D721Med (cell line): Measurements from ENCODE around the gene CUX1.

ENCODE experiments used
- DNase-seq: peaks from one replicate; pipeline ENCODE4 v3.0.0; 2011; ENCODE audit warnings: low spot score; ENCODE audit not compliant: insufficient read length
- FAIRE-seq: peaks from 2 replicates; lab custom pipeline; 2011; peaks lifted over from hg19 to GRCh38; lab: Jason Lieb, UNC
- CTCF ChIP-seq: IDR thresholded peaks from 2 replicates; pipeline ENCODE4 v1.5.1; 2012; ENCODE audit warnings: mild to moderate bottlenecking, control low read depth; ENCODE audit not compliant: insufficient read depth; ENCODE audit errors: missing control alignments

The CUX1 gene

GRCh38 chr7:101913851-101914250 is 96.4 kb downstream of the CUX1 start:
- no peak for TF ChIP-seq CTCF
- FAIRE-seq (no peak), DNase-seq (no peak)

GRCh38 chr7:101915000-101915399 is 97.6 kb downstream of the CUX1 start:
- DNase-seq (no peak), FAIRE-seq (no peak)
- peak; percentile 19 for TF ChIP-seq CTCF

- DNase-seq (no peak), FAIRE-seq (no peak)
- no peak for TF ChIP-seq CTCF
Measured at GRCh38 chr7:101916041-101916800, 98.8 kb downstream of the CUX1 start.

- DNase-seq (no peak), FAIRE-seq (no peak)
- TF ChIP-seq CTCF = no peak
Measured at GRCh38 chr7:101916876-101917275, 99.5 kb downstream of the CUX1 start.

GRCh38 chr7:101917566-101917965 is 100.1 kb downstream of the CUX1 start:
- FAIRE-seq = no peak
- no peak for TF ChIP-seq CTCF
- no peak for DNase-seq

- no peak for TF ChIP-seq CTCF
- DNase-seq (no peak), FAIRE-seq (no peak)
Measured at GRCh38 chr7:101918426-101918825, 101.0 kb downstream of the CUX1 start.

- TF ChIP-seq CTCF = no peak
- FAIRE-seq = no peak
- no peak for DNase-seq
Measured at GRCh38 chr7:101919363-101920115, 102.1 kb downstream of the CUX1 start.
